ENCODE measurements around the gene LRRC8E.

The LRRC8E gene

DNA sequence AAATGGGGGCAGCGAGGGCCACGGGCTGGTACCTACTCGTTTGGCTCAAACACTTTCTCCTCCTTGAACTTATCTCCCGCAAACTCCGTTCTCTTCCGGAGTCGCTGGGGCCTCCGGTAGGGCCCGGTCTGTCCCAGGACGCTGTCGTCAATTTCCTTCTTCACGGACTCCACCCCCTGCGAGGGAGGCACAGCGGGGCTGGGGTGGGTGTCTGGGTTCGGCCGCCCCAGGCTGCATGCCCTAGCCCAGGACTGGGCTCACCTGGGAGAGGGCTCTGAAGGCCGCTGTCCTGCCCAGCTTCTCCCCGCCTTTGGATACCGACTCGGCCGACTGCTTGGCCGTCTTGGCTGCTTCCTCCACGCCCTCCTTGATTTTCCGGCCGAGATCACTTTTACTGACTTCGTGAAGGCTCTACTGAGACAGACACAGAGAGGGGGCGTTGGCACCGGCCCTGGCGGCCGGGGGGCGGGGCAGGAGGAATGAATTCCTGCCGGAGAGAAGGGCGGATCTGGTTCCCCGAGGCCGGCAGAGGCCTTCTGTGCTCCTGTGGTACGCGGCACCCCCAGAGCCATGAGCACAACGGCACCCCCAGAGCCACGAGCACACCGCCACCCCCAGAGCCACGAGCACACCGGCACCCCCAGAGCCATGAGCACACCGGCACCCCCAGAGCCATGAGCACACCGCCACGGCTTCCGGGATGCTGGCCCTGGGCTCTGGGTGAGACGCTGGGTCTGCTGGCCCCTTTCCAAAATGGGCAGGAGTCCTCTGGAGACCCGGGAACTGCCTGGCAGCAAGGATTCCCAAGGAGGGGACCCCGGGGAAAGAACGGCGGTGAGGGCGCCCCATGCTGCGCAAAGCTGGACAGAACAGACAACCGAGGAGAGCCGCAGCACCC is 45.8 kb downstream of the LRRC8E start:
- DNase-seq, result no peak

DNA sequence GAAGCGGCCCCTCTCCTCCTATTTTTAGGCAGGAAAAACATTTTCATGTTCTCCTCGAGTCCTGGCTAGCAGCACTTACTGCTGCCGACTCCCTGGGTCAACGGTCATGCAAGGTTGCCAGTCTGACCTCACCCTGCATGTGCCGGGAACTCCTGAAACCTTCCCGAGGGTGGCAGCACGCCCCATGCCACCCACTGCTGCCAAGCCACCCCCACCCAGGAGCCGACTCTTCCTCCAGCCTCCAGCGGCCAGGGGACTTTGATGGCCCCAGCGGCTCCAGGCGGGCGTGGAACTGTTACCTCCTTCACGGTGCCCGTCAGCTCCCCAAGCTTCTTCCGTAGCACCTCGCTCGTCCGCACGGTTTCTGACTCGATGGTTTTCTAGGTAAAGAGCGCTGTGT is 46.5 kb downstream of the LRRC8E start:
- DNase-seq, result no peak

DNA sequence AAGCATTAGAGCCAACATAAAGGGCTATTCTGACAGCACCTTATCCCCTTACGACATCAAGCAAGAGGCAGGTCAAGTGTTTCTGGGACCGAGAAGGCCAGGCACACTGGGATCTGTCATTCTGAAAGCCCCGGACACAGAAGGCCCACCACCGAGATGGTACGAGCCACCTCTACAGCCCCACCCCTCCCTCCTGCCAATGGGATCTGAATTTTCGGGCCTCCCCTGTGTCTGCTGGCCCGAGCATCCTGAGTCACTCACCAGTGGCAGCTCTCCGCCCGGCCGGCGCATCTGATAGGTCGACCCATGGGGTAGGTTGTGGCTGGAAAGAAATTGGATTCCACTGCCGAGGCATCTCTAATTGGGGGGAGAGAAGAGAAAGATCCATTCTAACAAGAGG is 52.5 kb downstream of the LRRC8E start:
- DNase-seq, result no peak

DNA sequence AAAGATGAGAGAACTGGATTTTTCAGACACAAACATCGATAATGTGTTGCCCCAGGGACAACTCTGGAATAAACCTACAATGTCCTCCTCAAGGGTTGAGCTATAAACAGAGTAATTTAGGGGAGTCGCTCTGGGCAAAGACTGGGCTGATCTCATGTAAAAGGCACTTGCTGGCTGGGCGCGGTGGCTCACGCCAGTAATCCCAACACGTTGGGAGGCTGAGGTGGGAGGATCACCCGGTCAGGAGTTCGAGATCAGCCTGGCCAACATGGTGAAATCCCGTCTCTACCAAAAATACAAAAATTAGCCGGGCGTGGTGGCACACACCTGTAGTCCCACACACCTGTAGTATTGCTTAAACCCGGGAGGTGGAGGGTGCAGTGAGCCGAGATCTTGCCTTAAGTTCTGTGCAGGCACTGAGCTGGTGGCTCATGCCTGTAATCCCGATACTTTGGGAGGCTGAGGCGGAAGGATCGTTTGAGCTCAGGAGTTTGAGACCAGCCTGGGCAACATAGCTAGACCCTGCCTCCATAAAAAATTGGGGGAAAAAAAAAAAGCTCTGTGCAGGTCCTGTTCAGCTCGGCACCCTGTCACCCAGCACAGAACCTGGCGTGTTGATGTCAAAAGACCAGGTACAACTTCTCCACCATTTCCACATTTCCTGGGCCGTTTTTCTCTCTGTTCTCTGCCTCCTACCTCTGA is 53.7 kb downstream of the LRRC8E start:
- no peak for DNase-seq

DNA sequence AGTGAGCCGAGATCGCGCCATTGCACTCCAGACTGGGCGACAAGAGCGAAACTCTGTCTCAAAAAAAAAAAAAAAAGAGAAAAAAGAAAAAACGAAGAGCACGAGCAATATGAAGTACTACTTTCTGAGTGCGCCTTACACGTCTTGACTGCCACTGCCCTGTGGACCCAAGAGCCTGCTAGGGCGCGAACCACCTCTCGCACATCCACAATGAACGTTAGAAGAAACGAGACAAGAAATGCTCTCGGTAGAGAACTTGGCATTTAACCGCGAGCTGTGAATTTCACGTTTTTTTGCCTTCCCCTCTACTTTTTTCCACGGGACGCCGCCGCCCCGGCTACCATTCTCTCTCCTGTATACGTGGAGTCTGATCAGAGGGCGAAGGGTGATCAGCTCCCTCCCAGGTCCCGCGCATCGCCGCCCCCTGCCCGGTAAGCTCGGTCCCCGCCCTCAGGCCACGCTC is 54.7 kb downstream of the LRRC8E start:
- no peak for DNase-seq

DNA sequence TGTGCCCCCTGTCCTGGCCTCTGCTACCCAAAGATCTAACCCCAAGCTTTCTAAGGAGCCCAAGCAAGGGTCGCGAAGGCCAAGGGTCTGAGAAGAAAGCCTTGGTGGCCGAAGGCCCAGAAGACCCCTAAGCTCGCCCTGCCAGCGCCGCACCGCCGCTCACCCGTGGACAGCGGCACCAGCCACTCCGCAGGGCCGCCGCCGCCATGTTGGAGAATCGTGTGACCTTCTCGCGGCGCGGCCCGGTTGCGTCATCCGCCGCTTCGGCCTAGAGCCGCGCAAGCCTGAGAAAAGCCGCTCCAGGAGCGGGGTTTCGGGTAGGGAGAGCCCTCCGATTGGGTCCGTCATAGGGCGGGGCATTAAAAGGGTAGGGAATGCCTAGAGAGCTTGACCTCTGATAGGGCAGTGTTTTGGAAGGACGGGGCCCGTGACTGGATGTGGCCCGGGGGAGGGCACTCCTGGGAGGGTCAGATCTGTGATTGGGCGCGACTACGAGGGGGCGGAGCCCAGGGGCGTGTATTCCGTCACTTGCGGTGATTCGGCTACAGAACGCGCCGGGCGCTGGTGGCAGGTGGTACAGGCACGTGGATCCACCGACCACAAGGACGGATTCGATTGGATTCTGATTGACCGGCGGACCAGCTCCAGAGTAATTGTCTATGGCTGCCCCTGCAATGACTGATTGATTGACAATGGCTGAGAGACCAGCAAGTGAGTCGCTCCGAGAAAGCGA is 55.3 kb downstream of the LRRC8E start, which contains the start of gene TIMM44:
Gene TIMM44 (minus strand): TSS at position 223 of the 733 bp plus-strand sequence. CDS start 15 bp downstream, at position 208.
- peak; percentile 100 for DNase-seq

DNA sequence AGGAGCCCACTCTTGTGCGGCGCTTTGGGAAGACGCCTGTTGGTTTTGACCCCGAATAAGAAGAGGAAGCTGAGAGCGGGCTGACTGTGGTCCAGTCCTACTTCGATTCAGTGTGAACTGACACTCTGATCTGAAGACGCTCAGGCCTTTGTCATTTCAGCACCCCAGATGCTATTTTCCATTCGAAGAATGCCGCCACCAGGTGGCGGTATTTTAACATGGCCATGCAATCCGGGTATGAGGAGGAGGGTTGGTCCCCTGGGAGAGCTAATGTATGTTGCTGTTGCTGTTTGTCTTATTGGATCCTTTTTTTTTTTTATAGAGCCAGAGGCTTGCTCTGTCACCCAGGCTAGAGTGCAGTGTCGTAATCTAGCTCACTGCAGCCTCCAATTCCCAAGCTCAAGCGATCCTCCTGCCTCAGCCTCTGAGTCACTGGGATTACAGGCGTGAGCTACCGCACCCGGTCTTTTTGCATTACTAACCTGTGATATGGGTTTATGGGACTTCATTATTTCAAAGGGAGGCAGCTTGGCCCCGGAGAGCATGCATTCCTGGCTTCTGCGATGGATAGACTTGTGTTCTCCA is 56.0 kb downstream of the LRRC8E start:
- DNase-seq, result peak; percentile 98

DNA sequence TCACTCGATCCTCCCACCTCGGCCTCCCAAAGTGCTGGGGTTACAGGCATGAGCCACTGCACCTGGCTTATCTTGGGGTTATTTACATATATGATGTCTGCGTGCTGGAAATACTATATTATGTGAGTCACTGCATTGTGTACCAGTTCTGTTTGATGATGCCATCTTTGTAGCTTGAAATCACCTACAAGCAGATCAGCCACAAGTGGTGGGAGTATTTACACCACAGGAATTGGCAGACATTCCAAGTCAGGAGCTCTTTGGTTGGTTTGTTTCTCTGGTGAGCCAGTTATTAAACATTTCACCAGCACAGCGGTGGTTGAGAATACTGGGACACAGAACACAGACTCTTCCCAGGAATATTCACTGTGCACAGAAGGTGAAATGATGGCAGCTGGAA is 59.6 kb downstream of the LRRC8E start:
- DNase-seq, result no peak

All from eye (tissue), 1 donor.